Right lung (tissue), 5 donors: ENCODE data around the gene STAC. TPM values are rescaled to one million over a fixed set of nuclear protein-coding genes. Genes with fewer than 3 reads are reported as not detected.
"Not testable (repeated sequence)": the region's sequence is repeated elsewhere in the genome, so short reads cannot be mapped to it uniquely, and the experiment has no call there.

Source experiments
- DNase-seq, 2 donors: peaks; one replicate each; pipeline ENCODE4 v3.0.0-alpha.2; 2013
- polyA plus RNA-seq, 5 donors: library from polyadenylated mRNA; unstranded; fragments of 120-200 nt; gene quantifications; one replicate each; pipeline versions ENCODE4 v1.2.1 to v1.2.3, GENCODE V29; 2013; ENCODE audit warnings: inconsistent platforms in 1 of 5, low replicate concordance in 1 of 5; ENCODE audit not compliant: insufficient read length in 5 of 5, insufficient read depth in 1 of 5

STAC gene
- polyA plus RNA-seq, 5 donors, result 0.76 to 2.0 (median 1.0) TPM

GRCh38 chr3:36411587-36411986, 31.3 kb downstream of the STAC start:
- no peak for DNase-seq

GRCh38 chr3:36416599-36416998, 36.3 kb downstream of the STAC start:
- DNase-seq, result no peak

GRCh38 chr3:36417237-36417636, 36.9 kb downstream of the STAC start:
- DNase-seq, result no peak

- DNase-seq, result no peak
Measured at GRCh38 chr3:36418296-36418695, 38.0 kb downstream of the STAC start.

GRCh38 chr3:36428445-36428844, 48.1 kb downstream of the STAC start:
- DNase-seq, result no peak

GRCh38 chr3:36429986-36430485, 49.7 kb downstream of the STAC start:
- DNase-seq, result no peak

GRCh38 chr3:36433511-36433910, 53.2 kb downstream of the STAC start:
- no peak for DNase-seq

- no peak for DNase-seq
Measured at GRCh38 chr3:36434687-36435426, 54.6 kb downstream of the STAC start.

- DNase-seq, result no peak
Measured at GRCh38 chr3:36443028-36443686, 62.9 kb downstream of the STAC start.

GRCh38 chr3:36444909-36445308, 64.6 kb downstream of the STAC start:
- no peak for DNase-seq

GRCh38 chr3:36446276-36446675, 66.0 kb downstream of the STAC start:
- no peak for DNase-seq

GRCh38 chr3:36447061-36447460, 66.8 kb downstream of the STAC start:
- no peak for DNase-seq

GRCh38 chr3:36451816-36452215, 71.5 kb downstream of the STAC start:
- no peak for DNase-seq

- DNase-seq, result not testable (repeated sequence)
Measured at GRCh38 chr3:36453213-36453612, 72.9 kb downstream of the STAC start.

- not testable (repeated sequence) for DNase-seq
Measured at GRCh38 chr3:36453896-36454295, 73.6 kb downstream of the STAC start.

- no peak for DNase-seq
Measured at GRCh38 chr3:36455406-36455805, 75.1 kb downstream of the STAC start.

GRCh38 chr3:36456784-36457183, 76.5 kb downstream of the STAC start:
- DNase-seq, result no peak

- DNase-seq, result no peak
Measured at GRCh38 chr3:36457667-36458066, 77.4 kb downstream of the STAC start.

- DNase-seq, result no peak
Measured at GRCh38 chr3:36459177-36459576, 78.9 kb downstream of the STAC start.

GRCh38 chr3:36461597-36461996, 81.3 kb downstream of the STAC start:
- no peak for DNase-seq

GRCh38 chr3:36472045-36472444, 91.7 kb downstream of the STAC start:
- not testable (repeated sequence) for DNase-seq

GRCh38 chr3:36475558-36475957, 95.3 kb downstream of the STAC start:
- no peak for DNase-seq

GRCh38 chr3:36476286-36476942, 96.1 kb downstream of the STAC start:
- no peak for DNase-seq
